ENCODE results near the gene RND3.

The RND3 gene

DNA sequence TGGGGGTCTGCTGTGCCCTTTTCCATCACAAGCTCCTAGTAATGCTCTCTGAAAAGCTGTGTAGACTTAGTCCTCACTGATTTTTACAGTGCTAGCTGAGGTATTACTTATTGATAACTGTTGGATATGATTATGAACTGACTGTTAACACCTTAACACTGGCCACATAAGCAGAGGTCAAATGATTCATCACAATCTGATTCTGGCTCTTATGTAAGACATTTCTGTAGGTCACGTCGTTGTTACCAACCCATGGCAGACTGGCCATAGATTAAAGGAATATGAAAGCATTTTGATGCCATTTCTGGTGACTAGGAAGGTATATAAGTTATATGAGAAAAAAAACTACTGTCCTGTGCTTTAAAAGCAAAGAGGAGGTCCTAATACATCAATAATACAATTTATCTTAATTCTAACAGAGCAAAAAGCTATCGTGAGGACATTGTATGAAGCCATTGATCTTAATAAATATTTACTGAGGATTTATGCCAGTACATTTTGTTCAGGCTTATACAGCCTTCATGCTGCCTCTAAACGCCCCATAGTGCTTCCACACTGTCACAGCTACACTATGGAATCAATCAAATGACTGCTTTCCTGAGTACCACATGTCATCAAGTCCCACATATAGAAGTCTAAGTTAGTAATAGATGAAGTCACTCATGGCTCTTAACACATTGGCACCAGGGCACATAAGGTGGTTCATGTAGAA is 6.9 kb upstream of the RND3 start:
- no peak for TF ChIP-seq ZFX (IDR thresholded peaks at IDR 0.05)
- TF ChIP-seq, protein P1, sequence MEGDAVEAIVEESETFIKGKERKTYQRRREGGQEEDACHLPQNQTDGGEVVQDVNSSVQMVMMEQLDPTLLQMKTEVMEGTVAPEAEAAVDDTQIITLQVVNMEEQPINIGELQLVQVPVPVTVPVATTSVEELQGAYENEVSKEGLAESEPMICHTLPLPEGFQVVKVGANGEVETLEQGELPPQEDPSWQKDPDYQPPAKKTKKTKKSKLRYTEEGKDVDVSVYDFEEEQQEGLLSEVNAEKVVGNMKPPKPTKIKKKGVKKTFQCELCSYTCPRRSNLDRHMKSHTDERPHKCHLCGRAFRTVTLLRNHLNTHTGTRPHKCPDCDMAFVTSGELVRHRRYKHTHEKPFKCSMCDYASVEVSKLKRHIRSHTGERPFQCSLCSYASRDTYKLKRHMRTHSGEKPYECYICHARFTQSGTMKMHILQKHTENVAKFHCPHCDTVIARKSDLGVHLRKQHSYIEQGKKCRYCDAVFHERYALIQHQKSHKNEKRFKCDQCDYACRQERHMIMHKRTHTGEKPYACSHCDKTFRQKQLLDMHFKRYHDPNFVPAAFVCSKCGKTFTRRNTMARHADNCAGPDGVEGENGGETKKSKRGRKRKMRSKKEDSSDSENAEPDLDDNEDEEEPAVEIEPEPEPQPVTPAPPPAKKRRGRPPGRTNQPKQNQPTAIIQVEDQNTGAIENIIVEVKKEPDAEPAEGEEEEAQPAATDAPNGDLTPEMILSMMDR (conservative IDR thresholded peaks at IDR 0.05), result peak; percentile 12
- H3K27ac ChIP-seq, result no peak overlapping the region

DNA sequence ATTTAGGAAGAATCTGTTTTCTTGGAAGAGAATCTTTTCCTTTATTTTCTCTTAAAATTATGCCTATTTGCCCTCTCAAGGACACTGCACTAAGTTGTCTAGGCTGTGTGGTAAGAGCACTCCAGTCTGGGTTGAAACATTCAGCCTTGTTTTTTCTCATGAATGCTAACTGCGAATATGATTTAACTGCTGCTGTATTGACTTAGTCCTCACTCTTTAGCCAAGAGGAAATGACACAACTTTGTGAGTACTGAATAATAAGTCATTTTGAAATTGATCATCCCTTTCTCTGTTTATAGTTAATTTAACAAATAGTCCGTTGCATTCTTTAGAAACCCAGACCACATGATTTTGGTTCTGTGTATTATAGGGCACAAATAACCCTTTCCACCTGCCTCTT is 4.5 kb upstream of the RND3 start:
- H3K27ac ChIP-seq, result no peak overlapping the region
- TF ChIP-seq ZFX (IDR thresholded peaks at IDR 0.05), result no peak
- TF ChIP-seq, protein P1 (conservative IDR thresholded peaks at IDR 0.05), result no peak

DNA sequence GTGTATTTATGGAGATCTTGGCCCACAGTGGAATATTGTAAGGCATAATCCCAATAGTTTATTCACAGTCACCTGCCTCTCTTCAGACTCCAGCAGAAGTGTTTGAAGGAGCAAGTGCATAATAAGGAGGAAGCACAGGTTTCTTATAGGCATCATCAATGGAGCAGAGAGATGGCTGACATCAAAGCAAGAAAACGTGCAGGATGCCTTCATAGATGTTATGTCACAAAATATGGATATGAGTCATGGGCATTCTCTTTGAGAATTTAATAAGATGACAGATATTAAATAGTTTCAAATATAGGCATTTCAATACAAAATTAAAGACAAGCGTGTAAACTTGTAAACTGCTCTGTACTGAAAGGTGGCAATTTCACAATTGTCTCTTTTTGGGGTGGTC is 4.0 kb upstream of the RND3 start:
- TF ChIP-seq, protein P1 (conservative IDR thresholded peaks at IDR 0.05), result no peak
- TF ChIP-seq ZFX (IDR thresholded peaks at IDR 0.05), result no peak
- no peak overlapping the region for H3K27ac ChIP-seq

DNA sequence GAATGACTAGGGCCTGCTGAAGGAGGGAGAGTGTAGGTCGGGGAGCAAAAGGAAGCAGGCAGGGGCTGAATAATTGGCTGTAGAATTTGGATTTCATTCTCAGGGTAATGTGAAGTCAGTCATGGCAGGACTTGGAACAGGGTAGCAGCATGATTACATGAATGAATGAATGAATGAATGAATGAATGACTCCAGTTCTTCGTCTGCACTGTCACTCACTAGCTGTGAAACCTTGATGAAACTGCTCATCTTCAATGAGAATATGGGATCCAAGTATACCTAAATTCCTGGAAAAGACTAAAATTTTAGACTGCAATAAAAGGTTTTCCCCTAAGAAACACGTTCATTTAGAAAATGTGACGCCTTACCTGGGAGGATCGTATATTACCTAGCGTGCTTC is 3.0 kb upstream of the RND3 start:
- no peak overlapping the region for H3K27ac ChIP-seq
- TF ChIP-seq, protein P1 (conservative IDR thresholded peaks at IDR 0.05), result no peak
- TF ChIP-seq ZFX (IDR thresholded peaks at IDR 0.05), result no peak

DNA sequence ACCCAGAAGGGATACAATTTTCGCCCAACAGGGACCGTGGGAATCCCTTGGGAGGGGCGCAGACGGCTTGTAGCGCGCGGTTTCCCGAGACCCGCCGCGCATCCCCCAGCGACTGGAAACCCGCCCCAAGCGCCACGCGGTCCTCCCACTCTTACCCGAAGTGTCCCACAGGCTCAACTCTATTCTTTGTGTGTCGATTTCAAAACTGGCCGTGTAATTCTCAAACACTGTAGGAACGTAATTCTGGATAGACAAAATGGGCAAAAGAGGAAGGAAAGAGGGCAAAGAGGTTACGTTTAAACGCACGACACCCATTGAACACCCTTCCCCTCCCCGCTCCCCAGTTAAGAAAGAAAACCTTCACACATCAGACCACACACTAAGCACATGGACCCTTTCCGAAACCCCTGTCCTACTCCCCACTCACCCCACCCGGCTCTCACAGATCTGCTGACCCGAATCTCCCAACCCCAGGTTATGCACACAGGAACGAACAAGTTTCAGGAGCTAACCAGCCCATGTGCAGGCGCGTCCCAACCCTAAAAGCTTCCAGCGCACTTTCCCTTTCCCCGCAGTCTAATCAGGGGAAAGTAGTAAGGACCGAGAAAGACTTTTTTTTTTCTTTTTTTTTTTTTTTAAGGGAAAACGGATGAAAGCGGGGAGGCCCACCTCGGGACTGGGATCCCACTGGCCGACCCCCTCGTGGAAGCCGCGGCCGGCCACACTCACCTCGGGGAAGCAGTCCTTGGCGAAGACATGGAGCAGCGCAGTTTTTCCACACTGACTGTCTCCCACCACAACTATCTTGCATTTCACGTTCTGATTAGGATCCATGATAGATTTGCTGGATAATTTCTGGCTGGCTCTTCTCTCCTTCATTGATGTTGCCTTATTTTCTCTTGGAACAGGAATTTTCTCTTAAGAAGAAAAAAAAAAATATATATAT is 655 bp downstream of the RND3 start:
- TF ChIP-seq, protein P1 (conservative IDR thresholded peaks at IDR 0.05), result no peak
- TF ChIP-seq ZFX (IDR thresholded peaks at IDR 0.05), result no peak

DNA sequence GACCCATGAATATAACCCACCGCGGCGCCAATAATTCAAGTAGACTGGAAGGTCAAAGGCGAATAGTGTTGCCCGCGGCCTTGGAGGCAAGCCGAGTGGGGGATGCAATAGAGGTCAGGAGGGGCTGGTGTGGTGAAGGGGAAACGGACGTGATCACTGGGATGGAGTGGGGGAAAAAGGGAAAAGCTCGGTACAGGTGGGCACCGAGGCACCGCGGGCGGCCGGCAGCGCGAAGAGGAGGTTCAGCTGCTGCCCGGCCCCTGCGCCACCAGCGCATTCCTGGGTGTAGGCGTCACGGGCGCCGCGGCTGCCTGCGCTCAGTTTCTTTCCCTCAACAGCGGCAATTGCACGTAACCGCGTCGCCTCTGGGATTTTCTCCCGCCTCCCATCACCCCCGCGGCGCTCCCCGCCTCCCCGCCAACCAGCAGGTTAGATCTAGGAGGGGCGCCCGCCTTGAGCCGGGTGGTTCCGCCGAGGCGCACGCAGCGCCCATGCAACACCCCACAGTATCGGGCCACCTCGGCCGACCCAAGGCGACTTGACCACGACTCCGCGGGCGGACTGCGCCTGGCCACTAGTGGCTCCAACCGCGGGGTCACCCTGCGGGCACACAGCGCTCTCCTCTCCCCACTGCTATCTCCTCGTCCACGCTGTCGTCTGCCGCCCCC is 1.5 kb downstream of the RND3 start:
- H3K27ac ChIP-seq, result peak overlapping the region; percentile 39
- TF ChIP-seq, protein P1 (conservative IDR thresholded peaks at IDR 0.05), result no peak
- TF ChIP-seq ZFX (IDR thresholded peaks at IDR 0.05), result no peak

More for the DNA sequence above, 655 bp downstream of the RND3 start:
- H3K27ac ChIP-seq, result peak overlapping the region; percentile 39
